ENCODE measurements around the gene IMMT. TPM values are rescaled to one million over a fixed set of nuclear protein-coding genes. Genes with fewer than 3 reads are reported as not detected.

Gene IMMT
- total and polyA plus RNA-seq, 2 experiments from 2014 or later: 71.0 to 96.7 TPM

- Mint-ChIP-seq H3K4me1 (no peaks in the 10 kb centered on the region), H3K27me3 (ENCODE audit: insufficient read depth, low read depth, poor library complexity) (no peaks in the 10 kb centered on the region), H3K4me3 (no peak overlapping the region), H3K27ac (no peak overlapping the region), H3K9me3 (no peaks in the 10 kb centered on the region), H3K36me3 (ENCODE audit: low read depth) (peaks cover 72% of the 10 kb centered on the region)
- Histone ChIP-seq H2AFZ (no peak overlapping the region), H3K4me1 (ENCODE audit: insufficient read depth) (no peaks in the 10 kb centered on the region), H4K20me1 (replicated peaks; ENCODE audit: insufficient read depth) (peaks cover 36% of the 10 kb centered on the region), H3K4me2 (no peak overlapping the region), H3F3A (replicated peaks; ENCODE audit: low read depth) (no peaks in the 10 kb centered on the region), H3K27me3 (ENCODE audit: insufficient read depth) (no peaks in the 10 kb centered on the region), H3K36me3 (ENCODE audit: insufficient read depth) (peaks cover 46% of the 10 kb centered on the region), H3K9me2 (ENCODE audit: insufficient read depth) (no peaks in the 10 kb centered on the region), H3K79me2 (replicated peaks; ENCODE audit: insufficient read depth) (peaks cover 86% of the 10 kb centered on the region), H3K27ac (ENCODE audit: low read depth) (no peak overlapping the region), H3K4me3 (no peak overlapping the region)
- TF ChIP-seq EZH2 (IDR thresholded peaks at IDR 0.05; ENCODE audit: low read depth, unreplicated experiment) (no peak), EZH2phosphoT487 (IDR thresholded peaks at IDR 0.05; ENCODE audit: unreplicated experiment) (no peak), REST (IDR thresholded peaks at IDR 0.05; ENCODE audit: unreplicated experiment) (no peak), CTCF (conservative IDR thresholded peaks at IDR 0.05; ENCODE audit: low read depth in 2 of 2) (no peak), CREB1 (CRISPR knock-in tag; IDR thresholded peaks at IDR 0.05; ENCODE audit: low read depth) (no peak)
- ATAC-seq: no peak
- DNase-seq (ENCODE audit: low spot score): no peak
Measured at GRCh38 chr2:86097114-86097896, 98.0 kb downstream of the IMMT start.

GRCh38 chr2:86094229-86094628, 101.0 kb downstream of the IMMT start:
- Histone ChIP-seq H4K20me1 (replicated peaks; ENCODE audit: insufficient read depth) (peaks cover 27% of the 10 kb centered on the region), H3K36me3 (ENCODE audit: insufficient read depth) (peaks cover 39% of the 10 kb centered on the region), H3F3A (replicated peaks; ENCODE audit: low read depth) (no peaks in the 10 kb centered on the region), H3K4me2 (no peak overlapping the region), H3K9me2 (ENCODE audit: insufficient read depth) (no peaks in the 10 kb centered on the region), H3K4me3 (no peak overlapping the region), H3K27me3 (ENCODE audit: insufficient read depth) (no peaks in the 10 kb centered on the region), H3K27ac (ENCODE audit: low read depth) (no peak overlapping the region), H2AFZ (no peak overlapping the region), H3K4me1 (ENCODE audit: insufficient read depth) (no peaks in the 10 kb centered on the region), H3K79me2 (replicated peaks; ENCODE audit: insufficient read depth) (peaks cover 72% of the 10 kb centered on the region)
- Mint-ChIP-seq H3K4me1 (no peaks in the 10 kb centered on the region), H3K9me3 (no peaks in the 10 kb centered on the region), H3K36me3 (ENCODE audit: low read depth) (peaks cover 73% of the 10 kb centered on the region), H3K27me3 (ENCODE audit: insufficient read depth, low read depth, poor library complexity) (no peaks in the 10 kb centered on the region), H3K27ac (no peak overlapping the region), H3K4me3 (no peak overlapping the region)
- no peak for ATAC-seq
- DNase-seq (ENCODE audit: low spot score): no peak
- TF ChIP-seq EZH2phosphoT487 (IDR thresholded peaks at IDR 0.05; ENCODE audit: unreplicated experiment) (no peak), ZNF462 (CRISPR knock-in tag; IDR thresholded peaks at IDR 0.05) (no peak), EZH2 (IDR thresholded peaks at IDR 0.05; ENCODE audit: low read depth, unreplicated experiment) (no peak)
